GM19438 (cell line): ENCODE results near the gene PCARE.
"Not testable (repeated sequence)": the region's sequence is repeated elsewhere in the genome, so short reads cannot be mapped to it uniquely, and the experiment has no call there.

Source experiments
- ATAC-seq: cut with Tn5 transposase; IDR thresholded peaks from one replicate; pipeline ENCODE4 v1.9.1; 2021; ENCODE audit warnings: low read depth; ENCODE audit not compliant: unreplicated experiment

Gene PCARE

DNA sequence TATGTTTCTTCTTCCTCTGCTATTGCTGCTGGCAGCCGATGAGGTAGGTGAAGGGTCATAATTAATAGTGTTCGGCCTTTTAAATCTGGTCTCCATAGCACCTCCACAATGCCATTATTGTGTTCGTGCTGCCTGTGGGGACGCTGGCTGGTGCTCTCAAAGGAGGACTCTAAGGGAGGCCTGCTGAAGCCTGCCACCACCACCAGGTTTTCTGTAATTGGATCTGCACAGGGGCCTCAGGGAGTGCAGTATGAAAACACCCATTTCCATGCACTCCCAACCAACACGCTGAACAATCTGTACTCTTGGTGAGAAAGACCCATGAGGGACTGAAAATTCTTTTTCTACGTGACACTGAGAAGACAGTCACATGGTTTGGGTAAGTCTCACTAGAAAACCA, 23.2 kb upstream of the PCARE start:
- ATAC-seq: no peak

DNA sequence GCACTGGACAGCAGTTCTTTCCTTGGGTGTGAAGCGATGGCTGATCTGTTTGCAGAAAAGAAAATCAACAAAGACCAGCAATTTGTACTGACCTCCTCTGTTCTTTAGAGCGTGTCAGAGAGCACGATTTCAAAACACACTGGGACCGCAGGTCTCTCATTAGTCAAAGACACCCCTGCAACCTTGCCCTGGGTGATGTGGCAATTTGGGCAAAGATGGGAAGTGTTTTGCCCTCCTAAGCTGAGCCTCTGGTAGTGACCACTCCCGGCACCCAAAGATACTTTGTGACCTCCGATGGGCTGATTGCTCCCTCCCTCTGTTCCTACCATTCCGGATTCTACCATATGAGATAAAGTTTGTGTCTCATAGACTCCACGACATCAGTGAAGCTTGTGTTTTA, 22.6 kb upstream of the PCARE start:
- no peak for ATAC-seq

DNA sequence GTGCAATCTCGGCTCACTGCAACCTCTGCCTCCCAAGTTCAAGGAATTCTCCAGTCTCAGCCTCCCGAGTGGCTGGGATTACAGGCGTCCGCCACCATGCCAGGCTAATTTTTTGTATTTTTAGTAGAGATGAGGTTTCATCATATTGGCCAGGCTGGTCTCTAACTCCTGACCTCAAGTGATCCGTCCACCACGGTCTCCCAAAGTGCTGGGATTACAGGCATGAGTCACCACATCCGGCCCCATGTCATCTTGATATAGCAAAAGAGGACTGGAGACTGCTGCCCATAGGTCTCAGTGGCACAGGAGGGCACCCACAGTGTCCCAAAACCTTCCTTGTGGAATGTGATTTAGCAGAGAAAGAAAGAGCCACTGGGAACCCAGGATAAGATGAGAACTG, 16.0 kb upstream of the PCARE start:
- ATAC-seq: not testable (repeated sequence)

DNA sequence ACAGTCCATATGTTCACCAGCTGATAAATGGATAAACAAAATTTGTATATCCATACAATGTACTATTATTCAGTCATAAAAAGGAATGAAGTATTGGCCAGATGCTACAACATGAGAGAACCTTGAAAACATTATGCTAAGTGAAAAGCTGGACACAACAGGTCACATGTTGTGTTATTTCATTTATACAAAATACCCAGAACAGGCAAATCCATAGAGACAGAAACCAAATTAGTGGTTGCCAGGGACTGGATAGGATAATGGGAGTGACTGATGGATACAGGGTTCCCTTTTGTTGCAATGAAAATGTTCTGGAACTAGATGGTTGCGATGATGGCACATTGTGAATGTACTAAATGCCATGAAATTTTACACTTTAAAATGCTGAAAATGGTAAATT, 10.2 kb upstream of the PCARE start:
- no peak for ATAC-seq

DNA sequence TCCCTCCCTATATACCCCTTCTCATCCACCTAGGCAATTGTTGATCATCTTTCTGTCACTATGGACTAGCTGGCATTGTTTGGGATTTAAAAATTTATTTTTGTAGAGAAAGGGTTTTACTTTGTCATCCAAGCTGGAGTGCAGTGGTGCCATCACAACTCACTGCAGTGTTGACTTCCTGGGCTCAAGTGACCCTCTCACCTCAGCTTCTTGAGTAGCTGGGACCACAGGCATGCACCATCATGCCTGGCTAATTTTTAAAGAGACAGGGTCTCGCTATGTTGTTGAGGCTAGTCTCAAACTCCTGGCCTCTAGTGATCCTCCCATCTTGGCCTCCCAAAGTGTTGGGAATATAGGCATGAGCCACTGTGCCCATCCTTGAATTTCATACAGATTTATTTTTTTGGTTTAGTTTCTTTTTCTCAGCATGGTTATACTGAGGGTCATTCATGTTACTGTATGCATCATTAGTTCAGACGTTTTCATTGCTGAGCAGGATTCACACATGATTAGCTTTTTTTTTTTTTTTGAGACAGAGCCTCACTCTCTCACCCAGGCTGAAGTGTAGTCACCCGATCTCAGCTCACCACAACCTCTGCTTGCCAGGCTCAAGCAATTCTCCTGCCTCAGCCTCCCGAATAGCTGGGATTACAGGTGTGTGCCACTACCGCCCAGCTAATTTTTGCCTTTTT, 8.6 kb upstream of the PCARE start:
- ATAC-seq: peak; percentile 74

DNA sequence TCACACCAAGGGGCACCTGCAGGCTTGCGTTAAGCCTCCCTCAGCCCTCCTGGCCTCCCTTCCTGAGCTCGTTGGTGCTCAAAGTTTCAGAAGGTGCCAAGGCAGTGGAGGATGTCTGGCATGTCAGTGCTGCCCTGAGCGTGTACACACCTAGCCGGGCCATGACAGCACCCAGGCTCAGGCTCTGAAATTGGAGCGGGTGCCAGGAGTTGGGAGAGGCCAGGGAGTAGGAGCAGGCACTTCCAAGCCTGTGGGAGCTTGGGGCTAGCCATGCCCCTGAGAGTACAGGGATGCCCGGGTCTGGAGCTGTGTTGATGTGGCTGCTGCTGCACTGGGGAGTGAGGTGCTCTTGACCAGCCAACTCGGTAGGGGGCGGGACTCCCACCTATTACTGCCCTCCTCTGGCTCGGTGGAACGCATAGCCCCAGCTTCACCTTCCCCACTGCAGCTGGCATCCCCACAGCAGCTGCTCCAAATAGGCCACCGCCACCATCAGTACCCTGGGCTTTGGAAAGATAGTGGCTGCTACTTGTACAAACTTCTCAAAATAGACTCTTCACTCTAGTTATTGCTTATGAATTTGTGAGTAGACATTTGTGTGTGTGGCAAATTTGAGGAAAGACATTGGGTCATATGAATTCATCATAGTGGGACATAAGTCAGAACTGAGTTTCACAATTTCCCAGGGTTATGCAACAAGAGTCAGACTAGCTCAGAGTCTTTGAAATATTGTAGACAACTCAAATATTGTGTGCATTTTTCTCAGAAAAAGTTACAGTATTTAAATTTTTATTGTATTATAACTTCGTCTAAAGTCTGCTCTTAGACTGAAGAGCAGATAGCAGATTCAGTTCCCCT, 6.8 kb upstream of the PCARE start:
- ATAC-seq: no peak

DNA sequence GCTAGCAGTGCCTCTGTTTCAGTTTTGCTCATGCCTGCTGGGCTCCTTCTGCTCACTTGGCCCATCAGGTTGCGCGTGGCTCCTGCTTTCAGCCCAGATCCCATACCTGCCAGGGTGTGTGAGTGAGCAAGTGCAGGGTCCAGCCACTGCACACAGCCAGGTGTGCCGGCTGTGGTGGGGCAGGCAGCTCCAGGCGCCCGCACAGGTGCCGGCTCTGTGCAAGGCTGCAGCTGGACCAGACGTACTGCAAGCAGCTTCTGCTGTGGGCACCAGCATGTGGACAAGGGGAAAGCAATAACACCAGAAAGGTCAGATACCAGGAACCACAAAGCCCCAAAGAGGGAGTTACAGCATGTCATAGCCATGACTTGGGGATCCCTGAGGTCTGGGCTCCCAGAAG, 5.6 kb upstream of the PCARE start:
- no peak for ATAC-seq

DNA sequence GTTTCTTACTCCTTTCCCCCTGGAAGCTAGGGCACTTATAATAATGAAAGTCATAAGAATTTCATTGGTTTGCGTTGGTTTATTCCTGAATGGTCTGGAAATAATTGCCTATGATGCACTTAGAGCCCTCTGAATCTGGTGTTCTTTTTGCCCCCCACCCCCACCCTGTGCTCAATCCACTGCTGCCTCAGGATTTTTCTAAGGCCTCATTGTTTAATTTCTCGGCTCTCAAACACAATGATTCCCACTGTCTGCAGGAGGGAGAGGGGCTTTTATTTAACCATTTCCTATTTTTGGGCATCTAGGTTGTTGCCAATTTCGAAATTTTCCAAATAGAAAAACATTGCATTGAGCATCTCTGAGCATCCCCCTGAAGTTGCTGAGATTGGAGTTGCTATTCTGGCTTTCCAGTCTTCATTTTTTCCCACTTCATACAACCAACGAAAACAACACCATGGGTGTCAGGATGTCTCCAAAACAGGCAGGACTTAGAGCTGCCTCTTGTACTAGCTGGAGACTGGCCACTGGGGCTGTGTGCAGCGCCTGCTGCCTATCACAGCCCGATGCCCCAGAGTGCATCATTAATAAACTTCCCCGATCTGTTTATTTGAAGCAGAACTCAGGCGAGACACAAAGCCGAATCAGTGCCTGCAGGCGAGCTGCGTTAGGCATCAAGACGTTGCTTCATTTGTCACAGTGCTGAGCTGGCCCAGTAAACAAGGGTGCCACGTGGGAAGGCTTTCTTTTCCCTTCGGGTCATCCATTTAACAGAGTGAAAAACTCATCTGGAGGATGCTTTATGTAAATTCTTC, 1.8 kb upstream of the PCARE start:
- no peak for ATAC-seq

DNA sequence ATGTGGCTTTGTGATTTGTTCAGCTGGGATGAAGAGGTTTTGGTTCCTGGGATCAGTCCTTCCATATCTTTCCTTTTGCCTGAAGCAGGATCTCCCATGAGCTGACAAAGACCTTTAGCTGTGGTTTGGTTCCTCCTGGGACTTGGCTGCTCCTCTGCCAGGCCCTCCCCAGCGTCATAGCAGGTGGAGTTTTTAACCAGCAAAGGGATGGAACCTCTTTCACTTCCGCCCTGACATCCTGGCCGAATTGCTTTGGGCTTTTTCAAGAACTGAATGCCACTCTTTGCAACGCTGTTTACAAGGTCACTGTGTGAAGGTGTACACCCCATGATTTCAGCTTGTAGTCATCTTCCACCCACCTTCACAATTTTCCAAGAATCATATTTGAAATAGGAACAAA, 390 bp downstream of the PCARE start:
- peak; percentile 89 for ATAC-seq

DNA sequence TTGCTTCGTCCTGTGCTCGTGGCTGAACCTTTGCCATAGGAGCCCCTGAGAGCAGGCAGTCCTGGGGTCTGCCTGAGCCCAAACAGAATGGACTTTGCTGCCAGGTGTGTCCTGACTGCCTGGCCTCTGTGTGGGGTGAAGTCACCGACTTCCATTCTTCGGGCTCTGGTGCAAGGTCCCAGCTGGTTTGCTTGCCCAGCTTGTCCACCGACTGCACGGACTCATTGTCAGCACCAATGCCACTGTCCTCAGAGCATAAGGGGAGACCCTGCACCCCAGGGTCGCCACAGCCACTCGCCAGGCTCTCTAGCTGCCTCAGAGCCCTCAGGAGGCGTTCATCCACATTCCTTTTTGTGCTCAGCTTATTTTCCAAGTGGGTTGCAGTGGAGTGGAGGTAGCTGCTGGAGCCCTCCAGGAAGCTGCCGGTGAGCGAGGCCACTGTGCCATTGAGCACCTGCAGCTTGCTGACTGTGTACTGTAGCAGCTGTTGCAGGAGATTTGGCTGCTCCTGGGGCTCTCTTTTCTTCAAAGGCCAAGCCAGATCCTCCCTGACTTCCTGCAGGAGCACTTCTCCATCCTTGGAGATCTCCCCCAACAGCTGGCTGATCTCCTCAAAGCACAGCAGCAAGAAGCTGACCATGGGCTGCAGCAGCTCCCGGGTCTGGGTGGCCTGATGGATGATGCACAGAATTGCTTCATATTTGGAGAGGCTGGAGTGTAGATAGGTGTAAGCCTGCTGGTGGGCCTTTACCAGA, 1.2 kb downstream of the PCARE start:
- no peak for ATAC-seq

DNA sequence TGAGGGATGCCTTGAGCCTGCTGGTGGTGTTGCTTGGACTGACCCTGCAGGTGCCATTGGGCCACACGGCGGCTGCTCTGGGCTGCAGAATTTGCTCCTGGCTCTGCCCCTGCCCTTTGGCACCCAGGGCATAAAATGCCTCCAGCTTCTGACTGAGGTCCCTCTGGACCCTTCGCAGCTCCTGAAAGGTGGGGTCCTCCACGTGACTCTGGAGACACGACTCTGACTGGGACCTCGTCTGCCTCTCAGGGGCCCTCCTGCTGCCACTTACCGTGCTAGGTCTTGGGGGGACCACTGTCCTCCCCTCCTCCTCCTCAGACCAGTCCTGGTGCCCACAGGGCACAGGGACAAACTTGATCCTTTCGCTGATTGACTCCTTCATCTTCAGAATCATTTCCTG, 2.1 kb downstream of the PCARE start:
- no peak for ATAC-seq

DNA sequence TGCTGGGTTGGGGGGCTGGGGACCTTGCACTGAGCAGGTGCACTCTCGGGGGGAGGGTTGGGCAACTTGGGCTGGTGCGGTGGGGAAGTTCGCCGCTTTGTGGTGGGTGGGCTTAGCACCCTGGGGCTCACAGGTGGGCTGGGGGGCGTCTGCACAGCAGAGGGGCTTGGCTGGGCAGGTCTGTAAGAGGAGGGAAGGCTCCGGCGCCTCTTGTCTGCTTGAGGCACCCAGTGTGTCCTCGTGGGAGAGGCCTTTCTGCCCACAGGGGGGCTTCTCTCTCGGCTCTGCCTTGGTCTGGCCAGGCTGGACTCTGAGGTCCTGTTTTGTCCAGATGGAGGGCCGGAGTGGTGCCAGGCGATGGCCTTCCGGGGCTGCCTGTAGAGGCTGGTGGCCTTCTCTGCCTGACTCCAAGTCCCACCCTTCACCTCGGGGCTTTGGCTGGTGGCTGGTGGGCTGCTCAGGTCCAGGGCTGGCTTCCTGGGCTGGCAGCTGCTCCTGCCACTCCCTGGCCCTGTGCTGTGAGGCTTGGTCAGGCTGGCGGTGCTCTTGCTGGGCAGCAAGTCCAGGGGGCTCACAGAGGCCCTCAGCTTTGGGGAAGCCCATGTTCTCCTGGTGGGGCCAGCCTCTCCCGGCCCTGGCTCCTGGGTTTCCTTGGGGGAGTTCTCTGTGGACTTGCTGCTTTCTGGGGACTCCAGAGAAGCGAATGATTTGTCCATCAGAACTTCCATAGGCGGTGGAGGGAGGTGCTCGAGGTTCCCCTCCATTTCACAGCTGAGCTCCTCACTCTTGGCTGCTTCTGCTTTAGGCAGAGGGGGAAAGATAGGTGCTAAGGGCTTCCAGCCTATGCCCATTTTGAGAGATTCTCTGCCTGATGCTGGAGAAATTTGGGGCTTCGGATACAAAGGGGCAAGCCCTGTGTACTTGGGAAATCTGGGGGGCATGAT, 3.0 kb downstream of the PCARE start:
- no peak for ATAC-seq

DNA sequence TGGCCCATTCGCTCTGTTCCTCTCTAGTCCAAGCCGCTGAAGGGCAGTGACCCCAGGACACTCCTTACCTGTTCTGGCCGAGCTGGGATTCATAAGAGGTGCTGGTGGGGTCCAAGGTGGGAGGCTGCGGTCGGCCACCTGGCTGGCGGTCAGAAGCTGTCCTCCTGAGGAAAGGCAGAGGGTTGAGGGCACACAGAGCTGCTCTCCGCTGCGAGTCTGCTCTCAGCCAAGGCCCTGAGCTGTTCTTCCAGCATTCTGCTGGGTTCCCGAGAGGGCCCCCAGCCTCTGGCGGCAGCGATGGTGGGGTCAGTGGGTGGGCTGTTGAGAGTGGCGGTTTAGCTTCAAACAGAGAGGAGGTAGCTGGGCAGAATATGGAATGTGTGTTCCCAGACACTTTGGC, 3.8 kb downstream of the PCARE start:
- ATAC-seq: no peak

DNA sequence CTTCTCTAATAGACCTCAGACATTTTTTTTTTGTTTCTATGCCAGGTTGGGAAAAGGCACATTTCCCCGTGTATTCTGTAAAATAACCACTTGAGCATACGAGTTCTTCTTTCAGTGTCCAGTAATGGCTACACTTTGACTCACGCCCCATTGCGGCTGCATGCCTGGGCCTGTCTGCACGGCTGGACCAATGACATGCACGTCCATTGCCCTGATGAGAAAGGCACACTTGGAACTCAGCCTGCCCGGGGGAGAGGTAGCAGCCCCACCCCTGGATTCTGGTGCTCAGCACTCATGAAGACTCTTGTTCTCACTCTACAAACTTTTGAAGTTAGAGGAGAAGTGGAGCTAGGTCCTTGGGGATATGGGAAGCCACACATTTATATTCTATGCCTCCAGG, 5.8 kb downstream of the PCARE start:
- no peak for ATAC-seq

DNA sequence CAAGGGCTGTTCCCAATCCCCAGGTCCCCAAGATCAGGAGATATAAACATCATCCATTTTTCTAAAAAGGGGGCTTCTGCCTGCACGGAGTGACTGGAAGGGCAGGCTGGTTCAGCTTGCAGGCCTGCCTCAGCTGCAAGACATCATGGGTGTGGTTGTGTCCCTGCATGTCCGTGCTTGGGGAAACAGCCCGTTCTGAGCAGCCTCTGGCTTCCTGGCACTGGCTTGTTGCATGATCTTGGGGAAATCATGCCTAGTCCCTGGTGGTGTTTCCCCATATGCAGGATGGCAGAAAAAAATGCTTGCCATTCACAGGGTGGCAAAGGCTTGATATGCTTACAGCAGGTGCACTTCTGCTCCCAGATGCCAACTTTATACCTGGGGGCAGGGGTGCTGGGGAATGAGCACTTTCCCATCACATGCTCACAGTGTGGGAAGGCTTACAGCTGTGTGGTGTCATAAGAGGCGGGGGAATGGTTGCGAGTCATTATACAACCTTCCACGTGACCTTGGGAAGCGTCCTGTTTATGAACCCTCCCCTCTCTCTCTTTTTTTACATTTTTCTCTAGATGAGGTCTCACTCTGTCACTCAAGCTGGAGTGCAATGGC, 7.2 kb downstream of the PCARE start:
- no peak for ATAC-seq

DNA sequence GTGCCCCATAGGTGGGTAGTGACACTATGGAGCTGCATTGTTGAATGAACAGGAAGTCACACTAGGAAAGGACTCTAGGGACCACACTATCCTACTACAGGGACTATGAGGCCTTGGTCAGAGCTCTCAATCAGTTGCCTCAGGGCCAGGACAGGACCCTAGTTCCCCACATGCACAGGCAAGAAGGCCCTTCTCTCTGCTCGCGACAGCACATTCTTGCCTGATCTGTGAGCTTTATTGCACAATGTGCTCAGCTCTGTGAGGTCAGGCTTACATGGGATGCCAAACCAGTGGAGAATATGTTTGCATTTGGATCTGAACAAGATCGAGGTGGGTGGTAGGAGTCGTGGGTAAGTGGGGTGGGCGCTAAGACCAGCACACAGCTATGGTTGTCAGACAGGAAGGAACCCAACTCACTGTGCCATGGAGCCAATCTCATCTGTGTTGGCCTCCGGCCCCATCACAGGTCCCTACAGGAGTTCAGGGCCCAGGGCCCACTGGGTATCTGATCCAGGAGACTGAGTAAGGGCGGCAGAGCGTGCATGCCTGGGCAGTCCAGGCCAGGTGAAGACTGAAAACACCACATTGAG, 8.0 kb downstream of the PCARE start:
- ATAC-seq: no peak

DNA sequence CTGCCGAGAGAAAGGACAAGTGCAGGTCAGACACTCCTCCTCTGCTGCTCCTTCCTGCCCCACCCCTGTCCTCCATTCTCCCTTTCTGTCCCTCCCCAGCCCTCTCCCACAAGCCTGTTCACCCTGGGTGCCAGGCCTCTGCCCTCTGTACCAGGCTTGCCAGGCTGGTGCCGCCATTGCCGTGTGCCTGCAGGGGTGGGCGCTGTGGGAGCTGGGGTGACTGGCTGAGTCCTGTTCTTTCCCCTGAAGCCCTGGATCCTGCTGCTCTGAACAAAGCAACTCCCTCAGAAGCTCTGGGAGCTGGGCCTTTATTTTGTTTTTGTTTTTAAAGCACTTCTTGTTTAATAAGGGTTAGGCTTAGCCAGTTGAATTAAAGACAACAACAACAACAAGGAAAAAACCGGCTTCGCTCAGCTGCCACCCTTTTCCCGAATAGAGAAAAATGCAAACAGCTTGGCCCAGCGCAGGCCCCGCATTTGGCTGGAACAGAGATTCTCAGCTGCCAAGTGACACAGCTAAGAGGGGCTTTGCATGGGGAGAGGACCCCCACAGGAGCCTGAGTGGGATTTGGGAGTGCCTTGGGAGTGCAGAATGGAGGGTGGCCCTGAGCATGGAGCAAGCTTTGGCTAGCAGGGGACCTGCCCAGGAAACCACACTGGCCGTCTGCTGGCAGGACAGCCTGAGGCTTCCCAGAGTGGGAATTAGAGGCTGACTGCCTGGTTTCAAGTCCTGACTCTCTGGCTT, 9.1 kb downstream of the PCARE start:
- ATAC-seq: no peak

DNA sequence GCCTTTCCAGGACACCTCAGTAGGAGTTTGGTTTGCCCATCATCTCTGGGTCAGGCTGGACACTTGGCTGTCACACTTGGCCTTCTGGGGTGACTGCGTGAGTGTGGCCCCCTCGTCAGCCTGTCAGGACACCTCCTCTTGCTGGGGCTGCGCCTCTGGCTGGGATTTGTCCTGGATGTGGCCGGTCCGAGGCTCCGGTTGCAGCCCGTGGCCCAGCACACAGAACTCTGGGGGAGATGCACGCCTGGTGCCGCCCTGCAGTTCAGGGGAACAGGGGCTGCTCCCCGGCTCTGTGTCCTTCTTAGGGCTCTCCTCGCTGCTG, 9.6 kb downstream of the PCARE start:
- no peak for ATAC-seq
